Nucleus accumbens (tissue), 56 donors: ENCODE measurements around the gene SLC12A5.
A peak's percentile ranks its signal among the peaks of the same experiment; 100 is the strongest.

Experiments used
- DNase-seq, 56 donors: peaks; one replicate each; lab custom pipeline; 2025; lab: John Stamatoyannopoulos, UW

SLC12A5 gene

GRCh38 chr20:46023999-46024398 is 5.0 kb upstream of the SLC12A5 start:
- no peak for DNase-seq

- peak in 20 of 56 donors; percentile 17 to 72 (median 46) for DNase-seq
These were observed 3.6 kb upstream of the SLC12A5 start for GRCh38 chr20:46025376-46025783.

- DNase-seq: peak in 1 of 56 donors; percentile 21
These were observed 1.7 kb upstream of the SLC12A5 start for GRCh38 chr20:46027245-46027853.

- DNase-seq: no peak
These were observed 905 bp upstream of the SLC12A5 start for GRCh38 chr20:46028110-46028509.

GRCh38 chr20:46030284-46031013 is 1.4 kb downstream of the SLC12A5 start:
- DNase-seq: peak in 5 of 56 donors; percentile 7 to 29 (median 16)

- no peak for DNase-seq
These were observed 2.1 kb downstream of the SLC12A5 start for GRCh38 chr20:46031014-46031569.

- DNase-seq: peak in 31 of 56 donors; percentile 15 to 73 (median 41)
These were observed 2.8 kb downstream of the SLC12A5 start for GRCh38 chr20:46031701-46032254.

GRCh38 chr20:46034039-46034438 is 5.0 kb downstream of the SLC12A5 start:
- no peak for DNase-seq

GRCh38 chr20:46035253-46035652 is 6.2 kb downstream of the SLC12A5 start:
- no peak for DNase-seq

GRCh38 chr20:46035713-46036112 is 6.7 kb downstream of the SLC12A5 start:
- DNase-seq: peak in 15 of 56 donors; percentile 9 to 55 (median 32)

- no peak for DNase-seq
These were observed 7.4 kb downstream of the SLC12A5 start for GRCh38 chr20:46036370-46036769.

GRCh38 chr20:46037036-46037435 is 8.0 kb downstream of the SLC12A5 start:
- no peak for DNase-seq

GRCh38 chr20:46040902-46041535 is 12.0 kb downstream of the SLC12A5 start:
- DNase-seq: peak in 3 of 56 donors; percentile 4 to 55 (median 12)

GRCh38 chr20:46043556-46043955 is 14.5 kb downstream of the SLC12A5 start:
- no peak for DNase-seq

- DNase-seq: no peak
These were observed 15.9 kb downstream of the SLC12A5 start for GRCh38 chr20:46044896-46045295.

- DNase-seq: no peak
These were observed 17.7 kb downstream of the SLC12A5 start for GRCh38 chr20:46046588-46047310.

GRCh38 chr20:46047821-46048220 is 18.8 kb downstream of the SLC12A5 start:
- DNase-seq: no peak

GRCh38 chr20:46049190-46049589 is 20.2 kb downstream of the SLC12A5 start:
- no peak for DNase-seq

- no peak for DNase-seq
These were observed 20.8 kb downstream of the SLC12A5 start for GRCh38 chr20:46049815-46050214.

- DNase-seq: no peak
These were observed 21.4 kb downstream of the SLC12A5 start for GRCh38 chr20:46050444-46050843.
